GM19455 (cell line): Measurements from ENCODE around the gene HHAT.

ENCODE experiments used
- ATAC-seq: cut with Tn5 transposase; IDR thresholded peaks from one replicate; pipeline ENCODE4 v1.9.1; 2021; ENCODE audit not compliant: unreplicated experiment

HHAT gene

GRCh38 chr1:210676539-210676938, 347.8 kb downstream of the HHAT start:
- ATAC-seq: no peak

GRCh38 chr1:210677533-210677932, 348.8 kb downstream of the HHAT start:
- ATAC-seq: no peak

- ATAC-seq: no peak
These were observed 349.6 kb downstream of the HHAT start for GRCh38 chr1:210678306-210678705.

- ATAC-seq: no peak
These were observed 352.5 kb downstream of the HHAT start for GRCh38 chr1:210681158-210681557.

GRCh38 chr1:210683403-210684047, 354.8 kb downstream of the HHAT start:
- no peak for ATAC-seq

- ATAC-seq: peak; percentile 74
These were observed 356.0 kb downstream of the HHAT start for GRCh38 chr1:210684466-210685294.

- ATAC-seq: no peak
These were observed 356.6 kb downstream of the HHAT start for GRCh38 chr1:210685295-210685650.

GRCh38 chr1:210686841-210687240, 358.1 kb downstream of the HHAT start:
- ATAC-seq: no peak

GRCh38 chr1:210687582-210688279, 359.0 kb downstream of the HHAT start:
- no peak for ATAC-seq

- no peak for ATAC-seq
These were observed 360.0 kb downstream of the HHAT start for GRCh38 chr1:210688512-210689234.

GRCh38 chr1:210689826-210690225, 361.1 kb downstream of the HHAT start:
- no peak for ATAC-seq

GRCh38 chr1:210690236-210690635, 361.5 kb downstream of the HHAT start:
- ATAC-seq: no peak

- no peak for ATAC-seq
These were observed 362.4 kb downstream of the HHAT start for GRCh38 chr1:210691039-210691610.

- ATAC-seq: no peak
These were observed 364.1 kb downstream of the HHAT start for GRCh38 chr1:210692796-210693195.

- no peak for ATAC-seq
These were observed 366.3 kb downstream of the HHAT start for GRCh38 chr1:210695026-210695425.

- ATAC-seq: peak; percentile 94
These were observed 368.0 kb downstream of the HHAT start for GRCh38 chr1:210696709-210697108.

GRCh38 chr1:210697185-210697584, 368.5 kb downstream of the HHAT start:
- ATAC-seq: no peak

GRCh38 chr1:210698661-210699060, 370.0 kb downstream of the HHAT start:
- ATAC-seq: no peak

GRCh38 chr1:210700083-210700482, 371.4 kb downstream of the HHAT start:
- ATAC-seq: no peak

- ATAC-seq: no peak
These were observed 371.8 kb downstream of the HHAT start for GRCh38 chr1:210700511-210700910.

- ATAC-seq: no peak
These were observed 373.8 kb downstream of the HHAT start for GRCh38 chr1:210702506-210702905.
